ENCODE measurements around the gene INAFM2.

Gene INAFM2

DNA sequence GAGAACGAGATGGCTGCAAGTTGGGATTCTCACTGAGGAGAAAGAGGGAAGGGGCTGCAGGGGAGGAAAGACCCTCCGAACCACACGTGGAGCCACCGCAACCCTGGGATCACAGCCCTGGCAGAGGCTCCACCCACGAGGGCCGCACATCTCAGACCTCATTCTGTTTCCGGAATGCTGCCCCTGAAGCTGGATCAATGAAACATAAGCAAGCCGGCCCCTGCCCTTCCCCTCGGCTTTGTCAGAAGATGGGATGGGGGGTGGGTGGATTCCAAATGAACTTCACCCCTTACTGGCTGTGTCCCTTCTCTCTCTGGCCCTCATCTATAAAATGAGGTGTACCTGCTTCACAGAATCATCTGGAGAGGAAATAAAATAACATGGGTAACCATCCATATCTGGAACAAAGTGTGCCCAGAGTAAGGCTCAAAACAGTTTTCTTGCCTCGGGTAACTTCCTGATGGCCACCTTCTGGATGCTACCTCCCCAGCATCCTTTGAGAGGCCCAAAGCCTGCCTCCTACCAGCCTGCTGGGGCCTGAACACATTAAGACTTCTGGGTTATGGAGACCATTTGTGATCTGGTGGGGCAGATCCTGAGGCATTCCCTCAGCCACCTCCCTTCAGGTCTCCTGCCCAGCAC, 21.9 kb downstream of the INAFM2 start:
- no peak overlapping the region for H3K27ac Mint-ChIP-seq
- no peak for DNase-seq
- peaks cover 21% of the 10 kb centered on the region for H3K4me1 Mint-ChIP-seq
- H3K36me3 Mint-ChIP-seq (ENCODE audit: low read depth): no peaks in the 10 kb centered on the region
- H3K9me3 Mint-ChIP-seq: no peaks in the 10 kb centered on the region
- TF ChIP-seq, protein P1, sequence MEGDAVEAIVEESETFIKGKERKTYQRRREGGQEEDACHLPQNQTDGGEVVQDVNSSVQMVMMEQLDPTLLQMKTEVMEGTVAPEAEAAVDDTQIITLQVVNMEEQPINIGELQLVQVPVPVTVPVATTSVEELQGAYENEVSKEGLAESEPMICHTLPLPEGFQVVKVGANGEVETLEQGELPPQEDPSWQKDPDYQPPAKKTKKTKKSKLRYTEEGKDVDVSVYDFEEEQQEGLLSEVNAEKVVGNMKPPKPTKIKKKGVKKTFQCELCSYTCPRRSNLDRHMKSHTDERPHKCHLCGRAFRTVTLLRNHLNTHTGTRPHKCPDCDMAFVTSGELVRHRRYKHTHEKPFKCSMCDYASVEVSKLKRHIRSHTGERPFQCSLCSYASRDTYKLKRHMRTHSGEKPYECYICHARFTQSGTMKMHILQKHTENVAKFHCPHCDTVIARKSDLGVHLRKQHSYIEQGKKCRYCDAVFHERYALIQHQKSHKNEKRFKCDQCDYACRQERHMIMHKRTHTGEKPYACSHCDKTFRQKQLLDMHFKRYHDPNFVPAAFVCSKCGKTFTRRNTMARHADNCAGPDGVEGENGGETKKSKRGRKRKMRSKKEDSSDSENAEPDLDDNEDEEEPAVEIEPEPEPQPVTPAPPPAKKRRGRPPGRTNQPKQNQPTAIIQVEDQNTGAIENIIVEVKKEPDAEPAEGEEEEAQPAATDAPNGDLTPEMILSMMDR (IDR thresholded peaks at IDR 0.05): no peak
- peaks cover 10% of the 10 kb centered on the region for H3K27me3 Mint-ChIP-seq (ENCODE audit: low read depth, poor library complexity)
- no peak overlapping the region for H3K4me3 Mint-ChIP-seq

DNA sequence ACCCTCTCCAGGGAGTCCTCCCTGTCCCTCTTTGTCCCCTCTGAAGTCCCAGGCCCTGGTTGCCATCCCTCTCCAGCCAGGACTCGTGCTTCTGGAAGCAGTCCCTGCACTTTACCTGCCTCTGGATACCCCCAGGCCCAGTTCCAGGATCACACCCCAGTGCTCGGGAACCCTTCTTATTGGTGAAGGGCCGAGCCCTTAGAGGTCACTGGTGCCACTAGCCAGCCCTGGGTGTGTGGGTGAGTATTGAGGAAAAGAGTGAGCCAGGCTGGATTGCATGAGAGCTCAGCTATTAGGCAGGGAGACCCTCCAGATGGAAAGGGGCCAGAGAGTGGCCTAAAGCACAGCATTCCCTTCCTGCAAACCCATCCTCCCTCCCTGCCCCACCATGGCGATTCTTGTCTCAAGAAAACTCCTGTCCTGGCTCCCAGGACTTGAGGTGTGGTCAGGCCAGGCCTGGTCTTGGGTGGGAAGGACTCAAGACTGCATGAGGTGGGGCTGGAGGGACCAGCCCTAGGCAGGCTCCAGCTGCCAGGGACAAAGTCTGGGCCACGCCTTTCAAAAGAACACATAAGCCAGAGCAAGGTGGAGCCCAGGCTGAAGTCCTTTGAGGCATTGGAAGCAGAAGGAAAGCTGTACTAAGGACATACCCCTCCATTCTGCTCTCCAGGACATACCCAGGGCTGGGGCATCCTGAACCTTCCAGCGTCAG, 22.5 kb downstream of the INAFM2 start:
- Mint-ChIP-seq H3K4me3 (no peak overlapping the region), H3K9me3 (no peaks in the 10 kb centered on the region), H3K27ac (no peak overlapping the region), H3K4me1 (peaks cover 15% of the 10 kb centered on the region), H3K36me3 (ENCODE audit: low read depth) (no peaks in the 10 kb centered on the region), H3K27me3 (ENCODE audit: low read depth, poor library complexity) (peaks cover 10% of the 10 kb centered on the region)
- no peak for DNase-seq
- TF ChIP-seq, protein P1 (IDR thresholded peaks at IDR 0.05): no peak

DNA sequence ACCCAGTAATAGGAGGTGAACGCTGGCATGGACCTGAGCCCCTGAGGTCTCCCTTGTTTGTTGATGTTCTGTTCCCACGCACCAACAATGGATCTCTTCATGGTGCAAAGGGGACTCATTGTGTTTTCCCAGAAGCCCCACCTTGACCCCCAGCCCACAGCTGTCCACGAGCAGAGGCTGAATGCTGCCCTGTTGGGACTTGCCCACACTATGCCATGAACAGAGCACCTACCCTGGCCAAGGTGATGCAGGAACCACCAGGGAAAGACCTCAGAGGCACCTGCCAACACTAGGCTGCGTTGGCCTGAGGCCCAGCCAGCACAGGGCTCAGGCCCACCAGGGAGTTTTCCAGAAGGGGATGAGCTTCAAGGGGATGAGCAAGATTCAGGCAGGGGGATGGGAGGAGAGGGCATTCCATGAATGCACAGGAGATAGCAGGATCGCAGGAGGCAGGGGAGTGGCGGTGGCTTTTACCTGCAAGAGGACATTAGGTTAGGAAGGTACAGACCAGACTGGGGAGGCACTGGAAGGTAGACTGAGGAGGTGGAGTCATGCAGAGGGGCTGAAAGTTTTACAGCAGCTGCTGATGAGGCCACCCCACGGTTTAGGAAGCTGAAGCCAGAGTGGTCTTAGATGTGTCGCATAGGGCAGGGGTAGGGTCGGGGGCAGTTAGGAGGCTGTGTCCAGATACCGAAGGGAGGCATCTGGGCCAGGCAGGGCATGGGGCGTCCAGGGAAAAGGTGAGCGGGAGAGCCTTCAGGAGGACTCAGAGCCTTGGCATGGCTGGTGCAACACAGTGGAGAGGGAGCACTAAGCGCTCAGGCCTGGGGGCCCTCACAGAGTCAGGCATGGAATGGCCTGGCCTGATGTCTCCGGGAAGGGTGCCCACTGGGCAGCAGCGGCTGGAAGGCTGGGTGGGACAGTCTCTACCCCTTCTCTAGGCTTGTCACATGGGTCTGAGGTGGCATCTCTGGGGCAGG, 23.4 kb downstream of the INAFM2 start:
- no peaks in the 10 kb centered on the region for H3K9me3 Mint-ChIP-seq
- no peaks in the 10 kb centered on the region for H3K36me3 Mint-ChIP-seq (ENCODE audit: low read depth)
- no peak for DNase-seq
- no peak overlapping the region for H3K27ac Mint-ChIP-seq
- H3K27me3 Mint-ChIP-seq (ENCODE audit: low read depth, poor library complexity): peaks cover 8% of the 10 kb centered on the region
- no peak overlapping the region for H3K4me3 Mint-ChIP-seq
- peaks cover 10% of the 10 kb centered on the region for H3K4me1 Mint-ChIP-seq
- TF ChIP-seq, protein P1 (IDR thresholded peaks at IDR 0.05): no peak

DNA sequence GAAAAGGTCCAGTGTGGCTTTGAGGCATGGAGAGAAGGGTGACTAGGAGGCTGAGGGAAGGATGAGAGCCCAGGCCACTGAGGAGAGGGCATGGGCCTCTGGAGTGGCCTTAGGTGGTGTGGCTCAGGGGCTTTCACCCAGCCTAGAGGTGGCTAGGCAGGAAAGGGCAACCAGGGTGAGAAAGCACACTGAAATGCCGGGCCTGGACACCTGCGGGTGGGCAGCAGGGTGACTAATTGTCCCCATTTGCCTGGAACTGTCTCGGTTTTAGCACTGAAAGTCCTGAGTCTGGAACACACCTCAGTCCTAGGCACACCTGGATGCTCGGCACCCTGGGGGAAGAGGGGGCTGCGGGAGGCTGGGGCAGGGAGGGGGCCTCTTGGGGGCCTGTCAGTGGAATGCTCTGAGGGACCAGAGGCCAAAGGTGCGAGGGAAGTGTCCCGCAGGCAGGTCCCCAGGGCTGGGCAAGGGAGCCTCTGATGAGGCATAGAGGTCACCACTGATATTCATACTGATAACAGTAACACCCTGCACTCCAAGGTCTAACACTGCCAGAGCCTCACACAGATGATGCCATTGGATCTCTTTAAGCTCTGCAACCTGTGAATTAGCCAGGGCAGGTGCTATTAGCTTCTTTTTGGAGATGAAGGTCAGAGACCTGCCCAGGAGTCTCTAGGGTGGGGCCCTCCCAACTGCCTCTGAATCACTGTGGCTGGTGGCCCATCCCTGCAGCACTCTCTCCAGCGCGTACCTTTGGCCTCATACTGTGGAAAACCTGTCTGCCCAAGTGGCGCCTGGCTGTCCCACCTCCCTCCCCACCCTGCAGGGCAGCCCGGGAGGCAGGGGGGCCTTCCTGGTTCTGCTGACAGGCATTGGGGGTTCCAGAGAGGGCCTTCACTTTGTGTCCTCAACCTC, 24.3 kb downstream of the INAFM2 start:
- Mint-ChIP-seq H3K4me1 (peaks cover 15% of the 10 kb centered on the region), H3K27ac (no peak overlapping the region), H3K36me3 (ENCODE audit: low read depth) (no peaks in the 10 kb centered on the region), H3K27me3 (ENCODE audit: low read depth, poor library complexity) (peaks cover 8% of the 10 kb centered on the region), H3K4me3 (no peak overlapping the region), H3K9me3 (no peaks in the 10 kb centered on the region)
- TF ChIP-seq, protein P1 (IDR thresholded peaks at IDR 0.05): no peak
- no peak for DNase-seq

DNA sequence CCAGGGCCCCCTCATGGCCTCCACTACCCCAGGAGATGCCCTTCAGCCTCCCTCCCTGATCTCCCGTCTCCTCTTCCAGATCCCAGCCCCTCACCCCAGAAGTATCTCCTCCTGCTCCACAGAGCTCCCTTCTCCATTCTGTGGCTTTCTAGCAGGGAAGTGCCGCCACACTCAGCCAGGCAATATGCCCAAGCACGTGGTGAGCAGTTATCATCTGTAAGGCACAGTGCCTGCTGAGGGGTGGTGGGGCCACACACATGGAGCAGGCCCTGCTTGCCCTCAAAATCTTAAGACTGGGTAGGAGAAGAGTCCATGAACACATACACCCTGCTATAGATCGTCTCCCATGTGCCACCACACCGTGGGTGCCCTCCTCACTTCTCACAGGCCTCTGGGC, 25.0 kb downstream of the INAFM2 start:
- no peaks in the 10 kb centered on the region for H3K36me3 Mint-ChIP-seq (ENCODE audit: low read depth)
- TF ChIP-seq, protein P1 (IDR thresholded peaks at IDR 0.05): no peak
- no peak for DNase-seq
- H3K4me3 Mint-ChIP-seq: no peak overlapping the region
- no peaks in the 10 kb centered on the region for H3K9me3 Mint-ChIP-seq
- H3K27ac Mint-ChIP-seq: no peak overlapping the region
- peaks cover 15% of the 10 kb centered on the region for H3K4me1 Mint-ChIP-seq
- peaks cover 8% of the 10 kb centered on the region for H3K27me3 Mint-ChIP-seq (ENCODE audit: low read depth, poor library complexity)
